GM12891 (cell line): ENCODE measurements around the gene PTPRD.

Experiments
- POLR2A ChIP-seq: IDR thresholded peaks from 2 replicates; pipeline ENCODE4 v1.6.1; 2011; ENCODE audit warnings: low read depth, low read length, control low read depth
- POLR2AphosphoS5 ChIP-seq: IDR thresholded peaks from 2 replicates; pipeline ENCODE4 v1.6.1; 2011; ENCODE audit warnings: low read depth, low read length, control low read depth
- TAF1 ChIP-seq: IDR thresholded peaks from 2 replicates; pipeline ENCODE4 v1.6.1; 2011; ENCODE audit warnings: low read depth, low read length, control low read depth

GRCh38 chr9:8783941-8784340 lies 1828.9 kb downstream of the PTPRD start:
- TF ChIP-seq POLR2AphosphoS5 (no peak), POLR2A (no peak), TAF1 (no peak)
